HG03280 (cell line): Measurements from ENCODE around the gene SWAP70.
"Not testable (repeated sequence)": the region's sequence is repeated elsewhere in the genome, so short reads cannot be mapped to it uniquely, and the experiment has no call there.

Experiments
- ATAC-seq: cut with Tn5 transposase; IDR thresholded peaks from one replicate; pipeline ENCODE4 v1.9.1; 2021; ENCODE audit warnings: mild to moderate bottlenecking, moderate library complexity; ENCODE audit not compliant: unreplicated experiment

The SWAP70 gene

GRCh38 chr11:9663699-9664275 lies at the start of gene SWAP70:
TSS of gene SWAP70 (plus strand) at chr11:9664077. CDS start at chr11:9664180, 103 bp downstream.
- peak; percentile 88 for ATAC-seq

- ATAC-seq = peak; percentile 48
These were observed 48.8 kb upstream of the SWAP70 start for GRCh38 chr11:9615031-9615451.

- no peak for ATAC-seq
These were observed 47.7 kb upstream of the SWAP70 start for GRCh38 chr11:9616042-9616675.

GRCh38 chr11:9616858-9617257 lies 47.0 kb upstream of the SWAP70 start:
- no peak for ATAC-seq

- no peak for ATAC-seq
These were observed 45.9 kb upstream of the SWAP70 start for GRCh38 chr11:9617940-9618339.

GRCh38 chr11:9619004-9619403 lies 44.9 kb upstream of the SWAP70 start:
- ATAC-seq = no peak

GRCh38 chr11:9619971-9620370 lies 43.9 kb upstream of the SWAP70 start:
- ATAC-seq = no peak

GRCh38 chr11:9622353-9622752 lies 41.5 kb upstream of the SWAP70 start:
- ATAC-seq = not testable (repeated sequence)

GRCh38 chr11:9623053-9623452 lies 40.8 kb upstream of the SWAP70 start:
- ATAC-seq = not testable (repeated sequence)

GRCh38 chr11:9624448-9624847 lies 39.4 kb upstream of the SWAP70 start:
- ATAC-seq = no peak

GRCh38 chr11:9625162-9625561 lies 38.7 kb upstream of the SWAP70 start:
- no peak for ATAC-seq

- ATAC-seq = no peak
These were observed 38.1 kb upstream of the SWAP70 start for GRCh38 chr11:9625728-9626127.

GRCh38 chr11:9626496-9627394 lies 37.1 kb upstream of the SWAP70 start:
- ATAC-seq = no peak

GRCh38 chr11:9629064-9629463 lies 34.8 kb upstream of the SWAP70 start:
- no peak for ATAC-seq

- no peak for ATAC-seq
These were observed 30.2 kb upstream of the SWAP70 start for GRCh38 chr11:9633679-9634078.

- ATAC-seq = no peak
These were observed 27.2 kb upstream of the SWAP70 start for GRCh38 chr11:9636691-9637090.

GRCh38 chr11:9639099-9639498 lies 24.8 kb upstream of the SWAP70 start:
- no peak for ATAC-seq

- ATAC-seq = no peak
These were observed 23.9 kb upstream of the SWAP70 start for GRCh38 chr11:9639985-9640384.

GRCh38 chr11:9642894-9643293 lies 21.0 kb upstream of the SWAP70 start:
- no peak for ATAC-seq

- no peak for ATAC-seq
These were observed 20.1 kb upstream of the SWAP70 start for GRCh38 chr11:9643751-9644150.

- no peak for ATAC-seq
These were observed 18.0 kb upstream of the SWAP70 start for GRCh38 chr11:9645881-9646280.

GRCh38 chr11:9646324-9646723 lies 17.6 kb upstream of the SWAP70 start:
- no peak for ATAC-seq
